HG03097 (cell line): Measurements from ENCODE around the gene SMTNL1.
A peak's percentile ranks its signal among the peaks of the same experiment; 100 is the strongest.

Source experiments
- ATAC-seq: cut with Tn5 transposase; IDR thresholded peaks from one replicate; pipeline ENCODE4 v1.9.1; 2021; ENCODE audit not compliant: unreplicated experiment, low FRiP score

The SMTNL1 gene

GRCh38 chr11:57536947-57537619 is at the start of gene SMTNL1:
Gene SMTNL1, plus strand, starts transcription at chr11:57537595. Its CDS starts 5,048 bp downstream, at chr11:57542643.
- no peak for ATAC-seq

GRCh38 chr11:57487920-57488659 is 49.3 kb upstream of the SMTNL1 start:
- ATAC-seq, result no peak

GRCh38 chr11:57490456-57491248 is 46.7 kb upstream of the SMTNL1 start:
- no peak for ATAC-seq

- ATAC-seq, result no peak
Measured at GRCh38 chr11:57491371-57492061, 45.9 kb upstream of the SMTNL1 start.

GRCh38 chr11:57493507-57494503 is 43.6 kb upstream of the SMTNL1 start:
- no peak for ATAC-seq

- ATAC-seq, result no peak
Measured at GRCh38 chr11:57496109-57496820, 41.1 kb upstream of the SMTNL1 start.

GRCh38 chr11:57497303-57498247 is 39.8 kb upstream of the SMTNL1 start:
- ATAC-seq, result no peak

- no peak for ATAC-seq
Measured at GRCh38 chr11:57498540-57498939, 38.9 kb upstream of the SMTNL1 start.

- ATAC-seq, result peak; percentile 99
Measured at GRCh38 chr11:57499413-57499982, 37.9 kb upstream of the SMTNL1 start.

GRCh38 chr11:57499983-57500461 is 37.4 kb upstream of the SMTNL1 start:
- ATAC-seq, result no peak

GRCh38 chr11:57500515-57500914 is 36.9 kb upstream of the SMTNL1 start:
- no peak for ATAC-seq

GRCh38 chr11:57500926-57501325 is 36.5 kb upstream of the SMTNL1 start:
- ATAC-seq, result no peak

- ATAC-seq, result no peak
Measured at GRCh38 chr11:57501953-57502352, 35.4 kb upstream of the SMTNL1 start.

- ATAC-seq, result no peak
Measured at GRCh38 chr11:57502376-57502775, 35.0 kb upstream of the SMTNL1 start.

GRCh38 chr11:57502870-57503269 is 34.5 kb upstream of the SMTNL1 start:
- ATAC-seq, result no peak

GRCh38 chr11:57504511-57504910 is 32.9 kb upstream of the SMTNL1 start:
- ATAC-seq, result no peak

- ATAC-seq, result no peak
Measured at GRCh38 chr11:57506522-57506921, 30.9 kb upstream of the SMTNL1 start.
